ENCODE measurements around the gene EXD3. TPM values are rescaled to one million over a fixed set of nuclear protein-coding genes. Genes with fewer than 3 reads are reported as not detected.

The EXD3 gene
- total and polyA plus RNA-seq, 2 of the 4 experiments (the other 2 are of a cell fraction): 1.1 to 7.4 TPM

DNA sequence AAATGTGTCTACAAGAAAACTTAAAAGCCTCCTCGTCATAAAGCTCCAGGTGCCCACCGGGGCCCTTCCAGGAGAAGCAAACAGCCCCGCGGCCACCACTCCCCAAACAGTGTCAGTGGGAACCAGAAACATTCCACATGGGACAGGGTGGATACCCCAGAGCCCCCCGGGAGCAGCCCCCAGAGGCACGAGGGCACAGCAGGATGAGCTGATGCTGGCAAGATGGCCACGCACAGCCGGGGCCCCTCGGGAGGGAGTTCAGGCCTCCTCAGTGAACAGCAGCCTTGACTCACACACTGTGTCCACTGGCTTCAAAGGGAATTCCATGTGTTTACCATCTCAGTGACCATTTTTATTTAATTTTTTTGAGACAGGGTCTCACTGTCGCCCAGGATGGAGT lies 10.5 kb downstream of the EXD3 start:
- CTCF ChIA-PET: interaction anchor here (2.6 kb wide), 1 partner anchor 11 kb away, joined by 9 read pairs; the partner anchor contains the start of genes EXD3 and NOXA1
- peaks cover 3% of the 10 kb centered on the region; the same call in 1 of the 2 replicates for H3K36me3 ChIP-seq (ENCODE audit: control insufficient read depth, insufficient read depth, low read length)
- dilution Hi-C loops (cut with HindIII; ENCODE audit: low sequenced_read_pairs, unreplicated experiment) (no loop called here), in situ Hi-C loops (cut with MboI; ENCODE audit: low sequenced_read_pairs) (no loop called here), intact Hi-C loops (cut with micrococcal nuclease) (no loop called here)
- H4K5ac ChIP-seq (ENCODE audit: low read depth, low read length): no peak overlapping the region
- H2BK5ac ChIP-seq (ENCODE audit: low read depth, low read length, poor library complexity, severe bottlenecking): peak overlapping the region; percentile 78
- H3K9me1 ChIP-seq (ENCODE audit: insufficient read depth, low read length): peaks cover 12% of the 10 kb centered on the region
- peak overlapping the region; percentile 74 for H2BK20ac ChIP-seq (ENCODE audit: low read depth, low read length)
- H3K27ac ChIP-seq (ENCODE audit: insufficient read depth, low read length): peak overlapping the region; percentile 2; the same call in 1 of the 2 replicates
- H2BK120ac ChIP-seq (ENCODE audit: low read depth, low read length): peak overlapping the region; percentile 79
- TF ChIP-seq MAZ (IDR thresholded peaks at IDR 0.05; ENCODE audit: borderline replicate concordance, low read depth, low read length) (no peak), BHLHE40 (IDR thresholded peaks at IDR 0.05; ENCODE audit: low read depth, low read length) (no peak), RFX5 (IDR thresholded peaks at IDR 0.05; ENCODE audit: low read depth, low read length) (no peak), ELK1 (IDR thresholded peaks at IDR 0.05; ENCODE audit: borderline replicate concordance, low read depth, low read length) (no peak), USF2 (IDR thresholded peaks at IDR 0.05; ENCODE audit: low read depth, low read length) (no peak)
- H2AK5ac ChIP-seq (ENCODE audit: low read depth, low read length): peak overlapping the region; percentile 96
- H4K20me1 ChIP-seq (ENCODE audit: insufficient read depth, low read length): no peaks in the 10 kb centered on the region
- no peak overlapping the region for H3K56ac ChIP-seq (ENCODE audit: extremely low read depth, insufficient read depth, low read length)
- peaks cover 24% of the 10 kb centered on the region for H3K4me1 ChIP-seq (ENCODE audit: control insufficient read depth, insufficient read depth, low read length)
- peak overlapping the region; percentile 83 for H4K91ac ChIP-seq (ENCODE audit: insufficient read depth, low read depth, low read length)
- no peak overlapping the region for H3K9ac ChIP-seq (ENCODE audit: low read depth, low read length)
- H3K18ac ChIP-seq (ENCODE audit: low read depth, low read length): no peak overlapping the region
- peak overlapping the region; percentile 83 for H2AK9ac ChIP-seq (replicated peaks; ENCODE audit: low read depth, low read length, poor library complexity)
- DNase-seq (peak; percentile 41), ATAC-seq (ENCODE audit: low read depth) (peak; percentile 42)
- 60% methylated on average over 2 of the region's 10 CpGs; no CpG with 5 or more reads in 1 of the 2 experiments for WGBS, 2 experiments (ENCODE audit: extremely low coverage in 2 of 2, insufficient read length in 1 of 2)
- no peak overlapping the region for H2AFZ ChIP-seq (replicated peaks; ENCODE audit: low read length, poor library complexity)
- H3K4me3 ChIP-seq (ENCODE audit: insufficient read depth, low read depth, low read length): no peak overlapping the region
- peak overlapping the region; percentile 51 for H3K23ac ChIP-seq (ENCODE audit: low read depth, low read length)
- H3K79me1 ChIP-seq (ENCODE audit: low read depth in 1 of 2, low read length in 2 of 2): peaks cover 15 to 46% of the 10 kb centered on the region in 2 experiments; a peak in 3 of 4 replicates
- no peaks in the 10 kb centered on the region for H3K9me3 ChIP-seq (ENCODE audit: control insufficient read depth, insufficient read depth, low read length)
- no peak overlapping the region for H3K4me2 ChIP-seq (ENCODE audit: low read depth, low read length)
- peak overlapping the region; percentile 62 to 63 for H4K8ac ChIP-seq (ENCODE audit: low read depth in 2 of 2, low read length in 2 of 2)
- no peaks in the 10 kb centered on the region for H3K27me3 ChIP-seq (ENCODE audit: control insufficient read depth, insufficient read depth, low read length)
- no TSS peak for BruUV-seq (replicated peaks)
- peak overlapping the region; percentile 99; the same call in 2 of the 3 replicates for H2BK15ac ChIP-seq (ENCODE audit: low read depth, low read length)
- peak overlapping the region; percentile 79; the same call in 1 of the 2 replicates for H3K14ac ChIP-seq (replicated peaks; ENCODE audit: low read depth, low read length)
- H3K4ac ChIP-seq (ENCODE audit: low read depth, low read length): peak overlapping the region; percentile 87
- POLR2A ChIA-PET (ENCODE audit: unreplicated experiment): no interaction called here

Data from IMR-90 (cell line).